Osteocyte (in vitro differentiated cells): ENCODE results near the gene CROCC2. TPM values are rescaled to one million over a fixed set of nuclear protein-coding genes. Genes with fewer than 3 reads are reported as not detected.

Experiments
- DNase-seq: peaks from one replicate; pipeline ENCODE4 v3.0.0; 2021; ENCODE audit warnings: mixed read lengths; ENCODE audit not compliant: unreplicated experiment; ENCODE audit errors: extremely low spot score
- H3K27ac Mint-ChIP-seq: one replicate; pipeline ENCODE4 v1.8.0; 2021; ENCODE audit warnings: mild to moderate bottlenecking, mixed read lengths; ENCODE audit not compliant: unreplicated experiment
- H3K27me3 Mint-ChIP-seq: one replicate; pipeline ENCODE4 v1.8.0; 2021; ENCODE audit warnings: mixed read lengths; ENCODE audit not compliant: unreplicated experiment
- H3K36me3 Mint-ChIP-seq: one replicate; pipeline ENCODE4 v1.8.0; 2021; ENCODE audit warnings: mixed read lengths; ENCODE audit not compliant: unreplicated experiment
- H3K4me1 Mint-ChIP-seq: one replicate; pipeline ENCODE4 v1.8.0; 2021; ENCODE audit warnings: mixed read lengths; ENCODE audit not compliant: unreplicated experiment
- H3K4me3 Mint-ChIP-seq: one replicate; pipeline ENCODE4 v1.8.0; 2021; ENCODE audit warnings: mild to moderate bottlenecking, moderate library complexity, mixed read lengths; ENCODE audit not compliant: unreplicated experiment
- H3K9me3 Mint-ChIP-seq: one replicate; pipeline ENCODE4 v1.8.0; 2021; ENCODE audit warnings: mixed read lengths; ENCODE audit not compliant: unreplicated experiment
- CTCF ChIP-seq: fragments of 200-600 bp; sonication (generic); IDR thresholded peaks from 2 replicates; pipeline ENCODE4 v1.5.0; 2021; ENCODE audit warnings: antibody characterized with exemption, mild to moderate bottlenecking, moderate library complexity
- total RNA-seq: library from RNA; stranded (reverse); gene quantifications from 2 replicates; pipeline ENCODE4 v1.2.1, GENCODE V29; 2021

Gene CROCC2
- total RNA-seq, 1 donor from 2014 or later: not detected

GRCh38 chr2:241006412-241006811, 100.3 kb downstream of the CROCC2 start:
- no peak for TF ChIP-seq CTCF
- Mint-ChIP-seq H3K36me3 (peaks cover 11% of the 10 kb centered on the region), H3K9me3 (peaks cover 25% of the 10 kb centered on the region), H3K27ac (no peak overlapping the region), H3K27me3 (peaks cover 24% of the 10 kb centered on the region), H3K4me1 (peaks cover 23% of the 10 kb centered on the region), H3K4me3 (no peak overlapping the region)
- DNase-seq: no peak

GRCh38 chr2:241007111-241007510, 101.0 kb downstream of the CROCC2 start:
- Mint-ChIP-seq H3K27ac (no peak overlapping the region), H3K4me3 (no peak overlapping the region), H3K36me3 (peaks cover 9% of the 10 kb centered on the region), H3K9me3 (peaks cover 25% of the 10 kb centered on the region), H3K4me1 (peaks cover 21% of the 10 kb centered on the region), H3K27me3 (peaks cover 24% of the 10 kb centered on the region)
- no peak for DNase-seq
- TF ChIP-seq CTCF: no peak

- peaks cover 25% of the 10 kb centered on the region for H3K9me3 Mint-ChIP-seq
- H3K4me1 Mint-ChIP-seq: peaks cover 21% of the 10 kb centered on the region
- no peak overlapping the region for H3K27ac Mint-ChIP-seq
- peaks cover 12% of the 10 kb centered on the region for H3K36me3 Mint-ChIP-seq
- peaks cover 27% of the 10 kb centered on the region for H3K27me3 Mint-ChIP-seq
- peak; percentile 77 for DNase-seq
- H3K4me3 Mint-ChIP-seq: no peak overlapping the region
- TF ChIP-seq CTCF: no peak
Measured at GRCh38 chr2:241007880-241008710, 102.0 kb downstream of the CROCC2 start.

- peak; percentile 79 for DNase-seq
- no peak overlapping the region for H3K27ac Mint-ChIP-seq
- H3K9me3 Mint-ChIP-seq: peaks cover 23% of the 10 kb centered on the region
- H3K36me3 Mint-ChIP-seq: peaks cover 10% of the 10 kb centered on the region
- H3K27me3 Mint-ChIP-seq: peaks cover 27% of the 10 kb centered on the region
- H3K4me3 Mint-ChIP-seq: no peak overlapping the region
- TF ChIP-seq CTCF: no peak
- H3K4me1 Mint-ChIP-seq: peaks cover 21% of the 10 kb centered on the region
Measured at GRCh38 chr2:241008711-241009121, 102.6 kb downstream of the CROCC2 start.

GRCh38 chr2:241009191-241009590, 103.1 kb downstream of the CROCC2 start:
- Mint-ChIP-seq H3K9me3 (peaks cover 19% of the 10 kb centered on the region), H3K27me3 (peaks cover 28% of the 10 kb centered on the region), H3K27ac (no peak overlapping the region), H3K36me3 (peaks cover 6% of the 10 kb centered on the region), H3K4me3 (no peak overlapping the region), H3K4me1 (peaks cover 21% of the 10 kb centered on the region)
- DNase-seq: peak; percentile 80
- TF ChIP-seq CTCF: no peak
